SKM-1 (cell line): ENCODE data around the gene SLC25A43.

Experiments used
- DNase-seq: peaks from one replicate; lab custom pipeline; 2025; ENCODE audit not compliant: unreplicated experiment; lab: John Stamatoyannopoulos, UW

The SLC25A43 gene

GRCh38 chrX:119495734-119496726, 96.9 kb downstream of the SLC25A43 start:
- no peak for DNase-seq

GRCh38 chrX:119497185-119497584, 98.0 kb downstream of the SLC25A43 start:
- no peak for DNase-seq

- no peak for DNase-seq
Observed at GRCh38 chrX:119500061-119500800, 101.1 kb downstream of the SLC25A43 start.

GRCh38 chrX:119501511-119502148, 102.5 kb downstream of the SLC25A43 start:
- DNase-seq, result no peak

GRCh38 chrX:119502727-119503483, 103.8 kb downstream of the SLC25A43 start:
- DNase-seq, result no peak

- DNase-seq, result no peak
Observed at GRCh38 chrX:119503484-119503861, 104.3 kb downstream of the SLC25A43 start.
